Body of pancreas (tissue), 4 donors: ENCODE measurements around the gene PIBF1.

Experiments
- POLR2A ChIP-seq, 3 donors: fragments of 450-650 bp; IDR thresholded peaks; one replicate each; pipeline ENCODE4 v1.6.1; 2016; ENCODE audit warnings: antibody characterized with exemption in 3 of 3, mild to moderate bottlenecking in 2 of 3
- TF ChIP-seq, protein P1 (sequence below), 7 experiments: fragments of 450-650 bp in 4 of 7; fragments of 200-600 bp in 3 of 7; sonication (generic) in 3 of 7; IDR thresholded peaks; one replicate each; pipeline ENCODE4 v1.5.1; 2016 to 2019; ENCODE audit warnings: antibody characterized with exemption in 7 of 7

DNA sequence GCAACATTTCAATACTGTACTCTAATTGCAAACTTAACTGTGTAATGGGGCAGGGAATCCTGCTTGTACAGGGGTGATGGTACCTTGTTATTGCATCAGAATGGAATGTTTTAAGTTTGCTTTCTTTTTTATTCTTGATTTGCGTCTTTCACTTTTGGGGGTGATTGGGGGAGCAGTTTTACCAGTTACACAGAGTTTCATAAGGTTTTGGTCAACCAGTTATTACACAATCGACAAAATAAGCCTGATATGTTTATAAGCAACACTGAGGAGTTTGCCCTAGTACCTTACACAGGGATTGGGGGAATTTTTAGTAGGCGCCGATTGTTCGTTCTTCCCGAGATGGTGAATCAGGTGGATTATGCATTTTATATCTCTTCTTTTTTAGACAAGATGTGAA lies 279.5 kb downstream of the PIBF1 start:
- TF ChIP-seq, protein P1, sequence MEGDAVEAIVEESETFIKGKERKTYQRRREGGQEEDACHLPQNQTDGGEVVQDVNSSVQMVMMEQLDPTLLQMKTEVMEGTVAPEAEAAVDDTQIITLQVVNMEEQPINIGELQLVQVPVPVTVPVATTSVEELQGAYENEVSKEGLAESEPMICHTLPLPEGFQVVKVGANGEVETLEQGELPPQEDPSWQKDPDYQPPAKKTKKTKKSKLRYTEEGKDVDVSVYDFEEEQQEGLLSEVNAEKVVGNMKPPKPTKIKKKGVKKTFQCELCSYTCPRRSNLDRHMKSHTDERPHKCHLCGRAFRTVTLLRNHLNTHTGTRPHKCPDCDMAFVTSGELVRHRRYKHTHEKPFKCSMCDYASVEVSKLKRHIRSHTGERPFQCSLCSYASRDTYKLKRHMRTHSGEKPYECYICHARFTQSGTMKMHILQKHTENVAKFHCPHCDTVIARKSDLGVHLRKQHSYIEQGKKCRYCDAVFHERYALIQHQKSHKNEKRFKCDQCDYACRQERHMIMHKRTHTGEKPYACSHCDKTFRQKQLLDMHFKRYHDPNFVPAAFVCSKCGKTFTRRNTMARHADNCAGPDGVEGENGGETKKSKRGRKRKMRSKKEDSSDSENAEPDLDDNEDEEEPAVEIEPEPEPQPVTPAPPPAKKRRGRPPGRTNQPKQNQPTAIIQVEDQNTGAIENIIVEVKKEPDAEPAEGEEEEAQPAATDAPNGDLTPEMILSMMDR (IDR thresholded peaks at IDR 0.05): no peak
- TF ChIP-seq POLR2A (IDR thresholded peaks at IDR 0.05): no peak
